Stimulated activated CD4-positive, alpha-beta T cell treated with anti-CD3 and anti-CD28 coated beads, TNF-alpha, amount 100 ng/mL, for 24 hours (primary cell): Measurements from ENCODE around the gene LUZP2.

Experiments used
- DNase-seq, 3 experiments: peaks; one replicate each; pipeline ENCODE4 v3.0.0-alpha.2; 2020; ENCODE audit warnings: low read depth in 3 of 3

Gene LUZP2

DNA sequence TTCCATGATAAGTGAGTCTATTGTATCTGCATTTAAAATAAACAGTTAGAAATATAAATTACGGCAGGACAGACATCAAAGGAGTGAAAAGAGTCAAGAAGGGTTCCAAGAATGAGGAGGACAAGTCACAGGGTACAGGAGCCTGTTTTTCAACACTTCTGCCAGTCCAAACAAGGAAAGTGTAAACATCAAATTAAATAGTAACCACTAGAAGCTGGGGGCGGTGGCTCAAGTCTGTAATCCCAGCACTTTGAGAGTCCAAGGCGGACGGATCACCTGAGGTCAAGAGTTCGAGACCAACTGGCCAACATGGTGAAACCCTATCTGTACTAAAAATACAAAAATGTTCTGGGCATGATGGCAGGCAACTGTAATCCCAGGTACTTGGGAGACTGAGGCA is 219.6 kb downstream of the LUZP2 start:
- no peak for DNase-seq

DNA sequence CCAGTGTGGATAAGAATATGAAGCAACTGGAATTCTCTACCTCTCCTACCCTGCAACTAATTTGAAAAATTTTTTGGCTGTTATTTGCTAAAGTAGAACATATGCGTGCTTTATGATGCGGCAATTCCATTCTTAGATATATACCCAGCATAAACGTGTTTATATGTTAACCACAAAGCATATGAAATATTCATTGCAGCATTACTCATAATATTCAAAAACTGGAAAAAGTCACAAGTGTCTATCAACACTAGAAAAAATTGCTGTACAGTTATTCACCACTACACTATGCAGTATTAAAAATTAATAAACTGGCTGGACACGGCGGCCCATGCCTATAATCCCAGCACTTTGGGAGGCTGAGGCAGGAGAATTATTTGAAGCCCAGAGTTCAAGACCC is 226.4 kb downstream of the LUZP2 start:
- no peak for DNase-seq

DNA sequence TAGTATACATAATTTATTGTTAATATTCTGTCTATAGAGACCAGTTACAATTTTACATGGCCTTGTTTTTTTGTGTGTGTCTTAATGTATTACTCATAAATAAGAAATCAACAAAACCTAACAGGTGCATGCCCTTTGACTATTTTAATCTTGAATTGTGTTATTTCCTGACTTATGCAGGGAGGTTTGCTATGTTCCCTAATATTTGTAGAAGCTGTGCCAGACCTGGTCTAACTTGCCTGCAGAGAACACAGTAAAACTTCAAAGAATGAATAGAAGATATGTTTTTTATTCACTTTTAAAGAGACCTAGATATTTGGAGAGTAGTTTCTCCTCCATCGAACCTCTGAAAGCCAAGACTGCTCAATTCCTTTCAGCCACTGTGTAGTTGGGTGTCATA is 234.7 kb downstream of the LUZP2 start:
- DNase-seq: no peak

DNA sequence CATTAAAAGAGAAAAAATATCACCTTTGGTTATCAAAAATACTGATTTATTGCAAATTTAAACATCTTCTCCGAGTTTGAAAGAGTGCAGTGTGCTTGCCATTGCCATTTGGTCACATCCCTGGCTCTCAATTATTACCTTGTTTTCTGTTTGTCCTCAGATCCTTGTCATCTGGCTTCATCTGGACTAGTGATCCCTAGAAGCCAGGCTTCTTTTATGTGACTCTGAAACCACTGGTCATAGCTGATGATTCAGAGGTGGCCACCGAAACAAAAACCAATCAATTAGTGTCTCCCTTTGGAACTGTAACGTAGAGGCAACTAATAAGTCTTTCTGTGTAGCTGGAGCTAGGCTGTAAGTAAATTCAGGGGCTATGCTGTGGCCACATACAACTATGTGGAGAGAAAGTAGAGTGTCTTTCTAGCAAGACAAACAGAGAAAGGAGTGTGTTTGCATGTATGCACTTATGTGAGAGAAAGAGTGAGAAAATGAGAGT is 237.9 kb downstream of the LUZP2 start:
- no peak for DNase-seq

DNA sequence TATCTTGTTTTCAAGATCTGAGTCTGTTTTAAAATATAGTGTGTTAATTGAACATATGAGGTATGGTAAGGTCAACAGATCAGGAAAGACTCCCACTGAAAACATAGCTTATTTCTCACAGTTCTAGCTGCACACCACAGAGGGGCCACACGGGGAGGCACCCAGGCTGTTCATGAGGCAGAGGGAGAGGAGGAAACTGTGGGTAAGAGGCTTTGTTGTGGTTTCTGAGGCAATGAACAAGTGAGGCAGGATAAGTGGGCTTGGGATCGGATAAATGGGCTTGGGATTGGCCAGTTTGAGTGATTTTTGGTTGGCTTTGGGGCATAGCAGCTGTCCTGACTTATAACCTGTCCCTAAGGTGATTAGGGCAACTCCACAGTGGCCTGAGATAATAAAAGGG is 242.1 kb downstream of the LUZP2 start:
- DNase-seq: no peak

DNA sequence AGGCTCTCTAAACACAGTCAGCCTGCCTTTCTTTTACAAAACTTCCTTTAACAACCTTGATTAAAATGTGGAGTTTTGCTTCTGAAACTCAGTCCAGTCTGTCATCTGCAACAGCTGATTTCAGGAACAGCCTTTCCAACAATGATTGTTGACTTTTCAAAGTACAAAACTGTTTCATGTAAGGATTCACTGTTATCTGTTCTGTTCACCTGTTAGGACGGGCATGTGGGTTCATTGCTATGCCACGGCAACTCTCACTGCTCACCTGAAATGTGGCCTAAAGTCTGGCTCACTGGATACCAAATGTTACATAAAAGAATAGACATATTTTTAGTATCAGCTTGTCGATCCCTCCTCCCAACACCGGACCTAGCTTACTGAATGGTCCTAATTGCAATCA is 242.8 kb downstream of the LUZP2 start:
- no peak for DNase-seq

DNA sequence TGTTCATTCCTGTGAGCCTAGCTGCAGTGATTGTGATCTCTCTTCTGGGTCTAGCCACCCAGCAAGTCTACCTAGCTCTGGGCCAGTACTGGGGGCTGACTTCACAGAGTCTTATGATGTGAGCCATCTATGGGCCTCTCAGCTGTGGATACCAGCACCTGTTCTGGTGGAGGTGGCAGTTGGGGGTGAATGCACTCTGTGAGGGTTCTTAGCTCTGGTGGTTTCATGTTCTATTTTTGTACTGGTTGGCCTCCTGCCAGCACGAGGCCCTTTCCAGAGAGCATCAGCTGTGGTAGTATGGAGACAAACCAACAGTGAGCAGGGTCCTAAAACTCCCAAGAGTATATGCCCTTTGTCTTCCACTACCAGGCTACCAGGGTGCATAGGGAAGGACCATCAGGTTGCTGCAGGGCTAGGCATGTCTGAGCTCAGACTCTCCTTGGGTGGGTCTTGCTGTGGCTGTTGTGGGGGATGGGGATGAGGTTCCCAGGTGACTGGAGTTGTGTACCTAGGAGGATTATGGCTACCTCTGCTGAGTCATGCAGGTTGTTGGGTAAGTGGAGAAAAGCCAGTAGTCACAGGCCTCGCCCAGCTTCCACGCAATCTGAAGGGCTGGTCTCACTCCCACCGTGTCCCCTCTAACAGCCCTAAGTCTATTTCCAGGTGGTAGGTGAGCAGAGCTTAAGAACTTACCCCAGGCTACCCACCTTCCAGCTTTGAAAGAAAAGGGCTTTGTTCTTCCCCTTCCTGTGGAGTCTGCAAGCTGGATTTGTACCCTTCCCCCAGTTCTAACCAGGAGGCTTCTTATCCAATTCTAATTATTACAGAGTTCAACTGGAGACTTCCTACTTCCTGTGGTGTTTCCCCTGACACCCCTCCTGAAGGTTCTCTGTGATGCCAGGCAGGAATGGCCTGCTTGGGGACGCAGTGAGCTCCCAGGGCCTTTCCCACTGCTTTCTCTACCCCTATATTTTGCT is 250.7 kb downstream of the LUZP2 start:
- DNase-seq: no peak

DNA sequence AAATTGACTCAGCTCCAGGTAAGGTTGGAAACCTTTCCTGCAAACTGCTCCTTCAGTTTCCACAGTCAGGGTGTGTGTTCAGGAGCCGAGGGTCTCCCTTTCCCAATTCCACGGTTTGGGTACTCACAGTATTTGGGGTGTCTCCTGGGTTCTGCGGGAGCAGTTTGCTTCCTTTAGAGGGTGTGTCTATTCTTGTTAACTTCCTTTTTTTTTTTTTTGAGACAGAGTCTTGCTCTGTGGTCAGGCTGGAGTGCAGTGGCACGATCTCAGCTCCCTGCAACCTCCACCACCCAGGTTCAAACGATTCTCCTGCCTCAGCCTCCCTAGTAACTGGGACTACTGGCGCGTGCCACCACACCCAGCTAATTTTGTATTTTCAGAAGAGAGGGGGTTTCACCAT is 251.4 kb downstream of the LUZP2 start:
- DNase-seq: no peak

DNA sequence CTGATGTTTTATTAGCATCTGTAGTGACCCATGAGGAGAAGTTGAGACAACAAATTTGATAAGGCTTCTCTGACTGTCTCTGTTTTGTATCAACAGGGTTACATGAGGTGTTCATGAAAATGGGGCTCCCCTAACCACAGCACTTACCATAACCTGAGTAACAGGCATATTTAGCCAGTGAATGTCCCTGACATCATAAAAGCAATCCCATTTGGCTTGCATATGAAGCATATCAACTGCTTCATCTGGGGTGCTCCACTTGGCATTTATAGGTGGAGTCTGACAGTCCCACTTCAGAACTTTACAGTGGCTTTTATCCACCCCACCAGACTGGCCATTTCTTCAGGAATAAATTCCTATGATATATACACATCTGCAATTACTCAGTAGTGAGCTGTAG is 257.6 kb downstream of the LUZP2 start:
- DNase-seq: no peak

DNA sequence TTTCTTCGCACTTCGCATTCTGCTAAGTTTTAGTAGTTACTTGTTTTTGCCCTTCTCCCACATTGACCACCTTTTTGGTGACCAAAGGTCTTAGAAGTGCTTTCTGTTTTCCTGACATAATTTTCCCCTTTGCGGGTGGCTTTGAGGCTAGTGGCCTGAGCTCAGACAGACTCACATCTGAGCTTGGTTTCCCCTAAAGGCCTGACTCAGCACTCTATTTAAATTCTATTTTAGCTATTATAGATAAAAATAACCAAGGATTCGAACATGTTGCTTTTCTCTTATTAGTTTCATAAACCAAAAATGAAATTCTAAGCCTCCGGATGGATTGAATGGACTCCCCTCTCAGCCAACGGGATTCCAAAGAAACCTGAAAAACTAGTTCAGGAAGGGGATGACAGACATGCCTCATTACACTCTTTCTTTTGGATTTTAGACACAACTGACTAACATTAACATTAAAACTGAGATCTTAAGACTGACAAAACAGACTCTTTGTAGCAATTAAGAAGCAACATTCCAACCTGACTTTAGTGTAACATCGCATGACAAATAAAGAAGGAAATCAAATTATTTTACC is 258.5 kb downstream of the LUZP2 start:
- DNase-seq: no peak

DNA sequence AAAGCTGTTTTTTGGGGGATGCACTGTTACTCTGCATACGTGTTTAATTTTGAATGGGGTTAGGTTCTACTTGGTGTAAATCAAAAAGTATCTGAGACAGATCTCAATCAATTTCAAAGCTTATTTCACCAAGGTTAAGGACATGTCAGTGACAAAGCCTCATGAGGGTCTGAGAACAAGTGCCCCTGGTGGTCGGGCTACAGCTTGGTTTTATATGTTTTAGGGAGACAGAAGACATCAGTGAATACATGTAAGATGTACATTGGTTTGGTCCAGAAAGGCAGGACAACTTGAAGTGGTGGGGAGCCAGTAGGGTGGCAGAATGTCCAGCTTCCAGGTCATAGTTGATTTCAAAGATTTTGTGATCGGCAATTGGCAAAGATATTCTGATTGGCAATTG is 262.9 kb downstream of the LUZP2 start:
- DNase-seq: no peak

DNA sequence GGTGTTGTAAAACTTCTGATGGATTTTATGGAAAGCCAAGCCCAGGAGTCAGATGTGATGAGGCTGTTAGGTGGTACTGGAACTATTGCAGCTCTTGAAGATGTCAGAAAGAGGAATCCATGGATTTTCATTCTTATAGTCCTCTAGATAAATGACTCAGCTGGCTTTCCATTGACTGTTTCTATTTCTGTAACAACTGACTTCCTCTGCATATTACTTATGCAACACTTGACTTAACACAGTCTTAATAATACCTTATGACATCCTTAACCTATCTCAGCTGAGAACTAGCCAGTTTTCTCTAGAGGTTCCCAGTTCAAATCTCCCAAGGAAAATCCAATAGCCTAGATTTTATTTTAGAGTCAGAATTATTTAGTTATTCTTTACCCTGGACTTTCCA is 263.8 kb downstream of the LUZP2 start:
- DNase-seq: no peak

DNA sequence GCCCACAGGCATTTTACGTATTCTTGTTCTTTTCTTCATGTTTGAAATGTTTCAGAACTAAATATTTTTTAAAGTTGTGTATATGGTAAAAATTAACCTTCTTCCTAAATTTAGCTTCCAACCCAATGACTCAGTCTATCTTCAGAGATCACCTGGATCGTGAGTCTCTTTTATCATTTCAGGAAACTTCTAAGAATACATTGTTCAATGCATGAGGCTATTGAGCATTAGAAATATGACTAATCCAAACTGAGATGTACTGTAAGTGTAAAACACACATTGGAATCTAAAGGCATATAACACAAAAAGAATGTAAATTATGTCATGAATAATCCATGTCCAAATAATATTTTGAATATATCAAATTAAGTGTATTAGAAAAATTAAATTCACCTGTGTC is 265.2 kb downstream of the LUZP2 start:
- no peak for DNase-seq

DNA sequence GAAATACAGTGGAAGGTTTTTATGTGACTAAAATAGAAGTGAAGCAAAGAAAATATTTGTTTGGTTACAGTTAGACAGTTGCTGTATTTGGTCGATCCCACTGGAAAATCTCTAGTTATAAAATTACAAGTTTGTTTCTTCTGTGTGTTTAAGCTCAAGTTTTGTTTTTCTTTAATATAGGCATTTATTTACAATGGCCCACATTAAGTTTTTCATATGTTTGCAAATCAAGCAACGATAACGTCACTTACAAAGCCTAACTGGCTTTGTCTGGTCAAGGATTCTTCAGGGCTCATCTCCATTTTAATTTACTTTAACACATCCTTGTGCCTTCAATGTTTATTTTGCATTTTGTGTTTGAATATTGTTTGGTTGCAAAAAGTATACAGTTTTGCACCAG is 270.6 kb downstream of the LUZP2 start:
- no peak for DNase-seq

DNA sequence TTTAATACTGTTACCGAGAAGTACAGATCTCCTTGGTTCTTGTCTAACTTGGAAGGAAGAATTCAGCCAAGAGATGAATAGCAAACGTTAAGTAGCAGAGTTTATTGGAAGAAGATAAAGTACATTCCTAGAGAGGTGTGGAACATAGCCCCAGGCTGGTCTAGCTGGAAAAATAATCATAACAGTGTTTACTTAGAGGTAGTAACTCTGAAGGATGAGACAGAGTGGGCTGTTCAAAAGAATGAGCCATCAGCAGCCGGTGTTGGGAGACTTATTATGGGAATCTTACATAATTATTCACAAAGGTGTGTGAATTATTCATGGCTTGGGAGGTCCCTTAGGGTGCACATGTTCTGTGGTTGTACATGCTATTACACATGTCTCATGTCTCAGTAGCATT is 276.5 kb downstream of the LUZP2 start:
- no peak for DNase-seq

DNA sequence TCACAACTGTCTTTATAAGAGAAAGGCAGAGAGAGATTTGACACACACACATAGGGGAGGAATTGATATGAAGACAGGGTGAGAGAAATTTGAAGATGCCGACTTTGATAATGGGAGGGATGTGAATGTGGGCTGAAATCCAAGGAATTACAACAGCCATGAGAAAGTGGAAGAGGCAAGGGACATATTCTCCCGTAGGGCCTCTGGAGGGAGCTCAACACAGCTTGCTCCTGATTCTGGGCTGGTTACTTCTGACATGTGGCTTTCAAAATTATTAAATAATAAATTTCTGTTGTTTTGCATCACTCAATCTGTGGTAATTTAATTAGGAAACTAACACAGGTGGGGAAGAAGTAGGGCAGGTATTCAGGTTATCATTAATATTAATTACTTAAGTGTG is 282.9 kb downstream of the LUZP2 start:
- no peak for DNase-seq

DNA sequence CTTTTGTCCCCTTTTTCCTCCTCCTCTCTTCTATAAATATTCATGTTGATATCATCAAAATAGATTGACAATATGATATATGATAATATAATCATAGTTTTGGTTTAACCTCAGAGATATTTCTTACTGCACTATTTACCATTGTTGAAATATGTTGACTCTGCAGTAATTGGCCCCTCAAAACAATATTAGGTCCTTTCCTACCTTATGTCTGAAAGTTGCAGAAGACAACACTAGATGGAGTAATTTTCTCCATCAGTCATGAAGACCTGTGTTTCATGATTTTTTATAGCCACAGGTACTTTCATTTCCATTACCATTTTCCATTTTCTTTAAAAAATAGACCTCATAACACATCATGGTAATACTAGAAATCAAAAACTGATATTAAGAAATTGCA is 284.4 kb downstream of the LUZP2 start:
- no peak for DNase-seq

DNA sequence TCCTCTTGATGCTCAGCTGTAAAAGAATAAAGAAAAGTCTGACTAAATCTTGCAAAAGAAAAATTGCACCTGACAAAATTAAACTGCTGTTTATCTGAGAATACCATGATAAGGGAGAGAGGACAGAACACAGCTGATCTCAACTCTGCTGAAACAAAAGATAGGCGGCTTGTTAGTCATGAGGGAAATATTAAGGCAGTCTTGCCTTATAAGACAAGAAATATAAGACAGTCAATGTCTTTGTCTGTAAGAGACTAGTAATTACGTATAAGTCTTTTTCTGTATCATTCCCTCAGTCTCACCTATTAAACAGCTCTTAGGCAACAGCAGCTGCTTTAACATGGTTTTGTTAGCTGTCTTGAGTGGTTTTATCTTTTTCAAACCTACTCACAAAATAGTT is 296.6 kb downstream of the LUZP2 start:
- no peak for DNase-seq

DNA sequence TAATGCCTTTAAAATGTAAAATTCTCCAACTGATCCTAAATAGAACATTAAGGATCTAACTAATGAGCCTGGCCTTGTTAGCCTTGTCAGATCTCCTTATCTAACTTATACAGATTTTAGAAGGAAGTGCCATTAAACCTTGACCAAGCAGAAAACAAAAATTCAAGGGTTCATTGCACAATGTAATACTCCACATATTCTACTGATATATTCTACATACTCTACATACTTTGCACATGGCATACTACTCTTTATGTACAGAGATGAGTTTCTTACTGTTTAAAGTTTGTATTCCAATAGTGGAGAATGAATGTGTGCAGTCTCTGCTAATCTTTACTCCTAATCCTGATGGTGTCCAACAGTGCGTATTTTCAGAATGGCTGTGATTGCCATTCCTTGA is 297.2 kb downstream of the LUZP2 start:
- DNase-seq: no peak

DNA sequence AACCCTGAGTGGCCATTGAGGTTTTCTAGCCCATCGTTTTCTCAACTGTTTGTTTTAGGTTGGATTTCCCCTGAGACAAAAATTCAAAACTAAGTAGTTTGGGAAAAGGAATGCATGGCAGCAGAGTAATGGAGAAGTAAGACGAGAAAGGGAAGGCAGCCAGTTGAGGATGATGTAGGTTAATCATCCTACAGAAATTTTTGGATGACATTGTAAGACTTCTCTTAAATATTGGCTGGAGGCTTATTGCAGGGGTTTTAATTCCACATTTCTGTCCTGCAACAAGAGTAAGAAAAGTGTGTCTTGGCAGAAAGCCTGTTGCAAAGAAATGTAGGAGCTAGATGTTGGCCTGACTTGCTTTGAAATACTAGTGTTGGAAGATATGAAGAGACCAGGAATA is 308.8 kb downstream of the LUZP2 start:
- DNase-seq: no peak

DNA sequence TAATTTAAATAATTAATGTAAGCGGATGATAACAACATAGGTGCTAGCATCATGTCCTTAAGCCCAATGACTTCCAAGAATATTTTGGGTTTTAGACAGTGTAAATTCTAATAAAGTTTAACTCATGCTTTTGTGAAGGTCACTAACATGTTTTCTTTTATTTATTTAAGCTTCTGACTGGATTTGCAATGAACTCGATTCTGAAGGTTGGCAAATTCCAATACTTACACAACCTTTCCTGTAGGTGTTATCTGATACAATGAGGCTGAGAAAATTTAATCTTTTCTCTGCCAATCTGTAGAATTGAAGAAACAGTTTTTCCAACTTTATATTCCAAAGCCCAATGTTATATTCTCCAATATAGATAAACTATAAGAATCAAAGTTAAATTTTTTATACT is 311.3 kb downstream of the LUZP2 start:
- no peak for DNase-seq

DNA sequence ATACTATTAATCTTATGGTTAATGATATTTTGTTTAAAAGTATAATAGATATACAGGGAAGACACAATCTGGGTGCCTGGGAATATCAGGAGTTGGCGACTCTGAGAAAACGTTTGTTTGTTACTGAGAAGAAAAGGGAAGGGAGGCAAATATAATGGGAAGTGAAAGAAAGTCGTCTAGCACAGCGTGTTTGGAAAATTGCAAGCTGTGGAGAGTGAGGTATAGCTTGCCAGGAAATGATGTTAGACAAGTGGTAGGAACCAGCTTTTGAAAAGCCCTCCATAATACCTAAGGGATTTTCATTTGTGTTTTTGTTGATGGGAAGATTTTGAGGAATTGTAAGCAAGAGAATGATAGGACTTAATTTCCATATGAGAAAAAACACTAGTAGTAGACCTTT is 322.2 kb downstream of the LUZP2 start:
- no peak for DNase-seq

DNA sequence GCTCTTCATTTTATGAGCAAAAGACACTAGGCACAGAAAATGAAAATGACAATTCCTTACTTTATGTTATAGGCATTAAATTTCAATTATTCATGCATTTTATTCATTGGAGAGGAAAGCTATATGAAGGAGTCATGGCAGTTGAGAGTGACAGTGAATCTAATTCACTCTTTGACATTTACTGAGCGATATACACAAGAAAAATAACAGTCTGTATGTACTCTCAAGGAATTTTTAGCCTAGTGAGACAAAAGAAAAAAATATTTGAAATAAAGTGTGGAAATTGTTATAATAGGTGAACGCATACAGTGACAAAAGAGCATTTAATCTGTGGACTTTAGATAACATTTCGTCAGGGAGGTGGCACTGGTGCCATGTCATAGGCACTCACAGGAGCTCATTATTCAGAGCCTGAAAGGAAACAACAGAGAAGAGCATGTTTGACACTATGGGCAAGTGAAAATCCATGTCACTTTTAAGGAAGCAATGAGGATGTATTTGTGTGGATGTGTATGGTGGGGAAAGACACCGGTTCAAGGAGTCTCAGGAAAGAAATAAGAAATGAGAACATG is 323.1 kb downstream of the LUZP2 start:
- DNase-seq: no peak
